HS-5 (cell line): Measurements from ENCODE around the gene CSNK1D.
"Not testable (repeated sequence)": the region's sequence is repeated elsewhere in the genome, so short reads cannot be mapped to it uniquely, and the experiment has no call there.

Experiments
- DNase-seq: peaks from one replicate; pipeline ENCODE4 v3.0.0-alpha.2; 2012; ENCODE audit warnings: low read depth

The CSNK1D gene

DNA sequence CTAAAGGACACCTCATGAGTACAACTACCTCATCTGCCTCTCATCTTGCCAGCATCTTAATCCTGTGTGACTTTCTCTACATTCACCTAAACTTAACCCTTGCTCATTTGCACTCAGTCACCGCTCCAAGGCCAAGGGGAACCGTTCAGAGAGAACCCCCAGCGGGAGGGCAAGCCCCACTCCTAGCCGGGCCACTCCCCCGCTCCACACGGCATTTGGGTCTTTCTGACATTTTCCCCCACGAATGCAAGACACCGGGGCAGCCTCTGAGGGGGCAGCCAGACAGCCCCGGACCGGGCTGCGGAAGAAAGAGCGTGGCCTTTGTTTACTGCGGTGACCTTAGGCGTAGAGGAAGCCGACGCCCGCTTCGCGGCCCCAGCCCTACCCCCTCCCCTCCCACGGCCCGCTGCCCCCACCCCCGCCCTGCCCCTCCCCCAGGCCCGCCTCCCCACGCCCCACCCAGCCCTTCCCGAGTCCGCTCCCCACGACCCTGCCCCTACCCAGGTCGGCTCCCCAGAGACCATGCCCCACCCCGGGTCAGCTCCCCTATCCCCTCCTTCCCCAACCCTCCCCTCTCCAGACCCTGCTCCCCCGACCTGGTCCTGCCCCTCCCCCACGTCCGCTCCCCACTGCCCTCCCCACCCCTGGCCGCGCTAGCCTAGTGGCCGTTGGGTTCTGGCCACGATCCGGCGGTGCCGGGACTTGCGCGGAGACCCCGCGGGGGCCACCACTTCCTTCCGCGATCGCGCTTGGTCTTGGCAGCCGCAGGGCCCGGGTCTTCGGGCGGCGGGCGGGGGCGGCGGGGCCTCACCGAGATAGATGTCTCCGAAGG is 789 bp downstream of the CSNK1D start:
- no peak for DNase-seq

- DNase-seq: no peak
These were observed 2.1 kb downstream of the CSNK1D start for GRCh38 chr17:82271401-82271800.

DNA sequence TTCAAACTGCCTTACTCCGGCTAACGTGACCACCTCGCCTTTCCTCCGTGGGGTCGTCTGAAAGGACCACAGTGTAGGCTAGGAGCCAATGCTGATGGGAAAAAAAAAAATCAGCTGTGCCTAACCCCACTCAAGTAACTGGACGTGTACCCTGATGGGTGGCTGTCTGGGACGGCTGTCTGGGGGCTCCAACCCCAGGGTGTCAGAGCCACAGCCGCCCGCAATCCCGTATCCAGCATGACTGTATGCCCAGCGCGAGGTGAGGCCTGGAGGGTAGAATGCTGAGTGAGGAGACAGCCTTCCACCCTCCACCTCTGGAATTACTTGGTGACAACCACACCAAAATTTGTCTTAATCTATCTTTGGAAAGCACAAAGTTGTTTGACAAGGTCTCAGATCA is 2.8 kb downstream of the CSNK1D start:
- no peak for DNase-seq

- no peak for DNase-seq
These were observed 3.5 kb downstream of the CSNK1D start for GRCh38 chr17:82269882-82270500.

DNA sequence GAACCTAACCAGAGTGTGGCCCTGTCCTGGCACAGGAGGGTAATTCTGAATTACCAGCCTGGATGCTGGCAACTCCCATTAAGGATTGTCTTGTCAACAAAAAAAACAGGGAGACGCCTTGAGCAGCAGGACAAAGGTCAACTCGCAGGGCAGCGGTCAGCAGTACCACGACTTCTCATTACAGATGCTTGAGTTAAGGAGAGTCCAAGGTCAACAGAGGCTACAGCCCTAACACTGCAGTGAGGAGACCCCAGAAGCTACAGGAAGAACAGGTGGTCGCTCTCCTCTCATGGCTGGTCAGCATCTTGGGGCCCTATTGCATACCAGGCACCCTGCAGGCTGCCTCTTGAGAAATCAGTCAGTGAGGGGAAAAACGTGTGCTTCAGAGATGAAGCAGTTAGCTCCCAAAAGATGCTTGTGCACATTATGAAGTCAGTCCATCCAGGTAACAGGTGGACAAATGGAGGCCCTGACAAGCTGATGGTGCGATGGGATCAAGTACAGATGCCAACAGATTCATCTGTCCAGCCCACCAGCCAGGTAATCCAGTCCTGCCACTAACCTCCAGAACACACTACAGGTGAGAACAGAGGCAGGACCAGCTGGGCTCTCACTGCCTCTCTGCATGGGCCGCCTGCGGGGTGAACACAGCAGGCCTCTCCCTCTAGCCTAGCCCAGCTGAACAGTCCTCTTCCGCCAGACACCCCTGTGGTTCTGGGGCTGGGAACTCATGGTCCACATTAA is 4.2 kb downstream of the CSNK1D start:
- DNase-seq: no peak

- peak; percentile 90 for DNase-seq
These were observed 5.7 kb downstream of the CSNK1D start for GRCh38 chr17:82267575-82268379.

DNA sequence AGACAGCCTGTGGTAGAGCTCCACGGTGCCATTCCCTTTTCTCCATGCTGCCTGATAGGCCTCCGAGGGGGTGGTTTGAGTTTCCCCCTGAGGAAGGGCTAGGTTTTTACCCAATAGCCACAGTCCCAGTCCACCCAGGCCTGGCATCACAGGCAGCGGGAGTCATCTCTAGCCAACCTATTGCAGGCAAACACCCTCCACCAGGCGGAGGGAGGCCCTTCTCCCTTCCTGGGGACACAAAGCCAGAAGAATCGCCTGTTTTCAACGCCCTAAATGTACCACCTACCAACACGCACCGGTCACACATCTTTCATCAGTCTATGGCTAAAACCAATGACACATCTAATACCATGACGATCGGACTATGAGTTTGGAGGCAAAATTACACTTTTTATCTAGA is 7.4 kb downstream of the CSNK1D start:
- DNase-seq: no peak

GRCh38 chr17:82263641-82264040 is 9.9 kb downstream of the CSNK1D start:
- DNase-seq: no peak

GRCh38 chr17:82262344-82262743 is 11.2 kb downstream of the CSNK1D start:
- no peak for DNase-seq

GRCh38 chr17:82259972-82260961 is 13.2 kb downstream of the CSNK1D start:
- DNase-seq: not testable (repeated sequence)

DNA sequence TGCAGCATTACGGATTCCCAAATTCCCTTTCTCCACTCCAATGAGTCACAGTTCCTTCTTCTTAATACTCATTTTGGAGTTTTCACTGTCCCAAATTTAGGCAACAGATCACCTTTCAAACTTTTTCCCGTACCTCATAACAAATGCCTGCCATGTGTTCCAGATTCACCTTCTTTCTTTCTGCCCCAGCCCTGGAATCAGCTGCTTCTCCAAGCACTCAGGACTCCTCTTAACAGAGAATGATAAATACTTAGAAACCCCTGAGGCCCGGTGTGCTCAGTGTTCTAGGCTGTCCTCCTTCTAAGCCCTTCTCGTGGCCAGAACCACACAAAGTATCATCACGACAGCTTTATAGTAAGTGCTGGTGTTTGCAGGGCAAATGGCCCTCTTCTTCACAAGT is 14.9 kb downstream of the CSNK1D start:
- DNase-seq: no peak

- no peak for DNase-seq
These were observed 16.0 kb downstream of the CSNK1D start for GRCh38 chr17:82257473-82257872.

DNA sequence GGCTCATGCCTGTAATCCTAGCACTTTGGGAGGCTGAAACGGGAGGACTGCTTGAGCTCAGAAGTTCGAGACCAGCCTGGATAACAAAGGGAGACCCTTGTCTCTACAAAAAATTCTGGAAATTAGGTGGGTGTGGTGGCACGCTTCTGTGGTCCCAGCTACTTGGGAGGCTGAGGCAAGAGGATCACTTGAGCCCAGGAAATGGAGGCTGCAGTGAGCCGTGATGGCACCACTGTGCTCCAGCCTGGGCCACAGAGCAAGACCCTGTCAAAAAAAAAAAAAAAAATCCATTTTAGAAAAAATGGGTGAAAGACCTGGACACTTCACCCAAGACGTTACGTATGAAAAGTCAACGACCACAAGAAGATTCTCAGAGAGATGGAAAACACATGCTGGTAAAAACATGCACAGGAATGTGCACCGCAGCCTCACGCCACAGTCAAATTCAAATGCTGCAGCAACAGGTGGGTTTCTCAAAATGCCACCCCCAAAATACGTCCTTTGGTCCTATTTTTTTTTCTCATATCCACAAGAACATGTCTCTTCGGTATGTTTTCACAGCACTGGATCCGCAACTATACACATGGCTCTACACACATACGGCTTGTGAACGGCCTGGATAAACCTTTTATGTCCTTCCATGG is 17.1 kb downstream of the CSNK1D start:
- no peak for DNase-seq

DNA sequence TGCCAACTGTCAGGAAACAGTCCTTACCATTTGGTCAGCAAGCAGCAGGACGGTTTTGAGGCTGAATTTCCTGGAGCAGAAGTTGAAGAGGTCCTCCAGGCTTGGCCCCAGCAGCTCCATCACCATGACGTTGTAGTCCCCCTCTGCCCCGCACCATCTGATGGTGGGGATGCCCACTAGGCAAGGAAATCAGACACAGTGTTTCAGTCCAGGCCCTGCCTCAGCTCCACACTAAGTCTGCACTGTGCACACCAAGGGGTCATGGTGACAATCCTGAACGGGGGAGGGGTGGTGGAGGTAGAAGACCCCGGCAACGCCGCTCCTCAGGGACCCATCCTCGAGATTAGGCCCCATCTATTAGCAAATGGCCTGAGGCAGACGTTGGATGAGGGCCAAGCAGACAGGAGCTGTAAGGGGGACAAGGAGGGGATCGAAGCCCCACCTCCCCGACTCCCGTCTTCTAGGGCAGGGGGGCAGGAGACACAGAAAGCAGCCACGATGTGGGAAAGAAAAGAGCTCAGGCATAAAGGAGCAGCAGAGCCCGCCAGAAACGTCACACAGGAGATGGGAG is 18.0 kb downstream of the CSNK1D start:
- no peak for DNase-seq

DNA sequence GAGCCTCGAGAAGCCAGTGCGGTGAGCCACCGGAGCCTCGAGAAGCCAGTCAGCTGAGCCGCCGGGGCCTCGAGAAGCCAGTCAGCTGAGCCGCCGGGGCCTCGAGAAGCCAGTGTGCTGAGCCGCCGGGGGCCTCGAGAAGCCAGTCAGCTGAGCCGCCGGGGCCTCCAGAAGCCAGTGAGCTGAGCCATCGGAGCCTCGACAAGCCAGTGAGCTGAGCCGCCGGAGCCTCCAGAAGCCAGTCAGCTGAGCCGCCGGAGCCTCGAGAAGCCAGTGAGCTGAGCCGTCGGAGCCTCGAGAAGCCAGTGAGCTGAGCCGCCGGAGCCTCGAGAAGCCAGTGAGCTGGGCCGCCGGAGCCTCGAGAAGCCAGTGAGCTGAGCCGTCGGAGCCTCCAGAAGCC is 18.8 kb downstream of the CSNK1D start:
- DNase-seq: not testable (repeated sequence)

DNA sequence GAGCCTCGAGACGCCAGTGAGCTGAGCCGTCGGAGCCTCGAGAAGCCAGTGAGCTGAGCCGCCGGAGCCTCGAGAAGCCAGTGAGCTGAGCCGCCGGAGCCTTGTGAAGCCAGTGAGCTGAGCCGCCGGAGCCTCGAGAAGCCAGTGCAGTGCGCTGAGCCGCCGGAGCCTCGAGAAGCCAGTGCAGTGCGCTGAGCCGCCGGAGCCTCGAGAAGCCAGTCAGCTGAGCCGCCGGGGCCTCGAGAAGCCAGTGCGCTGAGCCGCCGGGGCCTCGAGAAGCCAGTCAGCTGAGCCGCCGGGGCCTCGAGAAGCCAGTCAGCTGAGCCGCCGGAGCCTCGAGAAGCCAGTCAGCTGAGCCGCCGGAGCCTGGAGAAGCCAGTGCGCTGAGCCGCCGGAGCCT is 19.4 kb downstream of the CSNK1D start:
- DNase-seq: not testable (repeated sequence)

GRCh38 chr17:82253179-82253544 is 20.3 kb downstream of the CSNK1D start:
- DNase-seq: no peak

DNA sequence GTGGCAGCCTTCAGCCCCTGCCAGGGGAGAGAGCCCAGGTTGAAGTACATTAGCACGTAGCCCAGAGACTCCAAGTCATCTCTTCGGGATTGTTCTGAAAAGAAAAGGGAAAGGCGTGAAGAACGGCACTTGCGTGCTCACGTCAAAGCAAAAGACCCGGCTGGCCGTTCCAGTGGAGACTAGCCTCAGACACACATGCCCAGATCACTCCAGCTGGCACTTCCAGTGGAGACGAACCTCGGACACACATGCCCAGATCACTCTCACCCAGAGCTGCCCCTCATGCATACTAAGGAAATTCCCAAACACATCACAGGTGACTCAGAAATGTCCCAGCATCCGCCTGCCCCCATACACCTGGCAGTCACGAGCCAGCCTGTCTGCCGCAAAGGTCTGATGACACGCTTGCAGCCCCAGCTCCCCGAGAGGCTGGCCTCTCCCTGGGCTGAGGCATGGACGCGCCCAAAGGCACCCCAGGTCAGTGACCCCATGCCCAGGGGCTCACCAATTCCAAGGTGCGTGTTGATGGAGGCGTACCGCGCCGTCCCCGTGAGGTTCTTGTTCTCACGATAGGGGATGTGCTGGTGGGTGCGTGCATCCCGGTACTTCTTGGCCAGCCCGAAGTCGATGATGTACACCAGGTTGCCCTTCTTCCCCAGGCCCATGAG is 20.9 kb downstream of the CSNK1D start:
- DNase-seq: no peak

- no peak for DNase-seq
These were observed 22.5 kb downstream of the CSNK1D start for GRCh38 chr17:82250868-82251500.
